A549 (cell line): ENCODE results near the gene PSMD5. TPM values are rescaled to one million over a fixed set of nuclear protein-coding genes. Genes with fewer than 3 reads are reported as not detected.

Experiments
- ATAC-seq, 2 experiments: fragments of 200-7000 bp in 1 of 2; fragments of >200 bp in 1 of 2; cut with Nextera tagmentation in 1 of 2; cut with Tn5 transposase in 1 of 2; 3 replicates each; pipeline versions ENCODE4 v1.8.0 to v1.9.1; 2018 to 2020; ENCODE audit warnings: mild to moderate bottlenecking in 1 of 2, moderate library complexity in 1 of 2
- CTCF ChIA-PET: fragments of 300-600 bp; sonication (Branson Sonifier 250); formaldehyde crosslinking; extraction: SDS; loops from one replicate; lab custom pipeline; 2021; ENCODE audit warnings: antibody characterized with exemption, inconsistent platforms; lab: Yijun Ruan, JAX
- POLR2A ChIA-PET: fragments of 350-600 bp; formaldehyde crosslinking; extraction: SDS; loops from one replicate; lab custom pipeline; 2021; ENCODE audit warnings: antibody characterized with exemption, inconsistent platforms; lab: Yijun Ruan, JAX
- DNase-seq, 2 experiments: peaks; one replicate each; pipeline versions ENCODE4 v3.0.0 to v3.0.0-alpha.2; 2011 to 2016; ENCODE audit warnings: low read depth in 1 of 2, low spot score in 1 of 2
- FAIRE-seq: peaks from 2 replicates; lab custom pipeline; 2011; peaks lifted over from hg19 to GRCh38; lab: Jason Lieb, UNC
- H3K27ac ChIP-seq, 2 experiments: fragments of >200 bp; sonication (Bioruptor Twin); formaldehyde crosslinking; 3 replicates each; pipeline ENCODE4 v1.5.1; 2016 to 2017
- H3K4me1 ChIP-seq: fragments of >200 bp; sonication (Bioruptor Twin); formaldehyde crosslinking; 3 replicates; pipeline ENCODE4 v1.6.1; 2016
- H3K4me2 ChIP-seq: fragments of >200 bp; sonication (Bioruptor Twin); formaldehyde crosslinking; 3 replicates; pipeline ENCODE4 v1.6.1; 2016
- H3K4me3 ChIP-seq: fragments of >200 bp; sonication (Bioruptor Twin); formaldehyde crosslinking; 3 replicates; pipeline ENCODE4 v1.5.1; 2016
- H3K9me3 ChIP-seq: fragments of >200 bp; sonication (Bioruptor Twin); formaldehyde crosslinking; 3 replicates; pipeline ENCODE4 v1.6.1; 2016
- BHLHE40 ChIP-seq: IDR thresholded peaks from 2 replicates; pipeline ENCODE4 v1.6.1; 2012; ENCODE audit warnings: low read depth, low read length, inconsistent platforms
- CBX2 ChIP-seq: fragments of 200-600 bp; sonication (generic); IDR thresholded peaks from 2 replicates; pipeline ENCODE4 v1.6.1; 2016; ENCODE audit warnings: low read depth, mild to moderate bottlenecking, borderline replicate concordance
- CBX8 ChIP-seq: fragments of 200-600 bp; sonication (generic); IDR thresholded peaks from 2 replicates; pipeline ENCODE4 v1.6.1; 2016
- CHD2 ChIP-seq: fragments of 150-350 bp; IDR thresholded peaks from 2 replicates; pipeline ENCODE4 v1.6.1; 2014; ENCODE audit warnings: low read length; ENCODE audit not compliant: partially characterized antibody
- CHD4 ChIP-seq: fragments of 200-600 bp; sonication (generic); IDR thresholded peaks from 2 replicates; pipeline ENCODE4 v1.6.1; 2016; ENCODE audit warnings: antibody characterized with exemption, mild to moderate bottlenecking, borderline replicate concordance
- CTCF ChIP-seq: fragments of >200 bp; sonication (Bioruptor Twin); formaldehyde crosslinking; IDR thresholded peaks from 3 replicates; pipeline ENCODE4 v1.5.1; 2016
- EHF ChIP-seq: fragments of 250-450 bp; sonication (Bioruptor Pico); IDR thresholded peaks from 2 replicates; pipeline ENCODE4 v1.5.0; 2020; ENCODE audit warnings: mild to moderate bottlenecking
- FOSL2 ChIP-seq, 2 experiments: fragments of 450-650 bp in 1 of 2; fragments of >200 bp in 1 of 2; sonication (Bioruptor Twin) in 1 of 2; formaldehyde crosslinking; IDR thresholded peaks; 2 replicates each; pipeline versions ENCODE4 v1.5.0 to v1.6.1; 2016 to 2020; ENCODE audit warnings: mild to moderate bottlenecking in 1 of 2, moderate library complexity in 1 of 2
- FOXS1 ChIP-seq: fragments of 250-450 bp; sonication (Bioruptor Pico); IDR thresholded peaks from 2 replicates; pipeline ENCODE4 v1.5.0; 2020; ENCODE audit warnings: mild to moderate bottlenecking, moderate library complexity
- GATA3 ChIP-seq: IDR thresholded peaks from 2 replicates; pipeline ENCODE4 v1.6.1; 2012; ENCODE audit warnings: borderline replicate concordance
- HEYL ChIP-seq: fragments of 250-450 bp; sonication (Bioruptor Pico); IDR thresholded peaks from 2 replicates; pipeline ENCODE4 v1.8.0; 2021; ENCODE audit warnings: mild to moderate bottlenecking, moderate library complexity
- HOXA7 ChIP-seq: fragments of 250-450 bp; sonication (Bioruptor Pico); IDR thresholded peaks from 2 replicates; pipeline ENCODE4 v1.5.0; 2020; ENCODE audit warnings: mild to moderate bottlenecking, moderate library complexity
- HOXB13 ChIP-seq: fragments of 250-450 bp; sonication (Bioruptor Pico); IDR thresholded peaks from 2 replicates; pipeline ENCODE4 v1.5.0; 2020; ENCODE audit warnings: low read depth, mild to moderate bottlenecking, moderate library complexity
- JUN ChIP-seq, 2 experiments: fragments of >200 bp; sonication (Bioruptor Twin); formaldehyde crosslinking; IDR thresholded peaks; 2 replicates in 1 of 2; 3 replicates in 1 of 2; pipeline ENCODE4 v1.6.1; 2016 to 2017
- JUNB ChIP-seq: fragments of >200 bp; sonication (Bioruptor Twin); formaldehyde crosslinking; IDR thresholded peaks from 2 replicates; pipeline ENCODE4 v1.6.1; 2016
- KDM1A ChIP-seq: fragments of 200-600 bp; sonication (generic); IDR thresholded peaks from 2 replicates; pipeline ENCODE4 v1.6.1; 2016; ENCODE audit warnings: low read depth, mild to moderate bottlenecking
- MAFK ChIP-seq: fragments of 450-650 bp; IDR thresholded peaks from 2 replicates; pipeline ENCODE4 v1.6.1; 2014; ENCODE audit not compliant: partially characterized antibody
- MAZ ChIP-seq: fragments of 150-350 bp; IDR thresholded peaks from 2 replicates; pipeline ENCODE4 v1.6.1; 2014; ENCODE audit warnings: antibody characterized with exemption, low read depth, low read length, borderline replicate concordance
- MYC ChIP-seq: IDR thresholded peaks from 2 replicates; pipeline ENCODE4 v1.6.1; 2012; ENCODE audit warnings: mild to moderate bottlenecking, inconsistent platforms, low read length, improper control_type of control experiment, borderline replicate concordance
- NFE2L2 ChIP-seq: fragments of 150-350 bp; conservative IDR thresholded peaks from 2 replicates; pipeline ENCODE4 v1.6.1; 2014; ENCODE audit warnings: low read length
- NR3C1 ChIP-seq: fragments of >200 bp; sonication (Bioruptor Twin); formaldehyde crosslinking; IDR thresholded peaks from 3 replicates; pipeline ENCODE4 v1.6.1; 2017
- PHF8 ChIP-seq: fragments of 200-600 bp; sonication (generic); IDR thresholded peaks from 2 replicates; pipeline ENCODE4 v1.6.1; 2016; ENCODE audit warnings: low read depth, mild to moderate bottlenecking, antibody characterized with exemption, moderate library complexity, borderline replicate concordance
- POLR2AphosphoS2 ChIP-seq: conservative IDR thresholded peaks from 2 replicates; pipeline ENCODE4 v1.6.1; 2012; ENCODE audit warnings: low read length, improper control_type of control experiment, inconsistent platforms
- RAD21 ChIP-seq, 2 experiments: fragments of >200 bp in 1 of 2; sonication (Bioruptor Twin) in 1 of 2; formaldehyde crosslinking in 1 of 2; IDR thresholded peaks in 1 of 2; conservative IDR thresholded peaks in 1 of 2; 2 replicates in 1 of 2; 3 replicates in 1 of 2; pipeline ENCODE4 v1.6.1; 2012 to 2018; ENCODE audit warnings: inconsistent platforms in 1 of 2
- RCOR1 ChIP-seq: fragments of 150-350 bp; IDR thresholded peaks from 2 replicates; pipeline ENCODE4 v1.6.1; 2014; ENCODE audit warnings: antibody characterized with exemption, low read length, low read depth
- RNF2 ChIP-seq: fragments of 200-600 bp; sonication (generic); IDR thresholded peaks from 2 replicates; pipeline ENCODE4 v1.6.1; 2016; ENCODE audit warnings: low read depth, mild to moderate bottlenecking, antibody characterized with exemption, moderate library complexity, borderline replicate concordance
- SMC3 ChIP-seq: fragments of >200 bp; sonication (Bioruptor Twin); formaldehyde crosslinking; IDR thresholded peaks from 3 replicates; pipeline ENCODE4 v1.6.1; 2018; ENCODE audit warnings: inconsistent platforms
- TFCP2L1 ChIP-seq: fragments of 250-450 bp; sonication (Bioruptor Pico); IDR thresholded peaks from 2 replicates; pipeline ENCODE4 v1.5.0; 2021; ENCODE audit warnings: mild to moderate bottlenecking
- TP53 ChIP-seq: fragments of 250-450 bp; sonication (Bioruptor Pico); IDR thresholded peaks from 2 replicates; pipeline ENCODE4 v1.5.0; 2021; ENCODE audit warnings: mild to moderate bottlenecking, moderate library complexity
- ZC3H11A ChIP-seq: fragments of 450-650 bp; IDR thresholded peaks from 2 replicates; pipeline ENCODE4 v1.6.1; 2014; ENCODE audit warnings: antibody characterized with exemption, mild to moderate bottlenecking
- ZFP36 ChIP-seq: fragments of 450-650 bp; IDR thresholded peaks from 2 replicates; pipeline ENCODE4 v1.6.1; 2014; ENCODE audit warnings: borderline replicate concordance; ENCODE audit not compliant: partially characterized antibody
- ZNF302 ChIP-seq: fragments of 250-450 bp; sonication (Bioruptor Pico); IDR thresholded peaks from 2 replicates; pipeline ENCODE4 v1.9.0; 2021; ENCODE audit warnings: inconsistent platforms, mild to moderate bottlenecking, moderate library complexity
- ZSCAN20 ChIP-seq: fragments of 250-450 bp; sonication (Bioruptor Pico); IDR thresholded peaks from 2 replicates; pipeline ENCODE4 v1.8.0; 2022; ENCODE audit warnings: mild to moderate bottlenecking, moderate library complexity
- whole genome bisulfite sequencing: methylation state at CpG from one replicate; pipeline ENCODE4 v1.1.6; 2017; ENCODE audit errors: missing lambda C conversion rate; 5-methylcytosine and 5-hydroxymethylcytosine counted together
- polyA plus RNA-seq, 4 experiments: library from polyadenylated mRNA; depleted of rRNA in 3 of 4; stranded (reverse); fragments of >200 nt; fragmentation: RNase III in 1 of 4; extraction: RNeasy Plus Mini Kit Qiagen cat#74134 plus additional on column Dnase treatment in 1 of 4; gene quantifications; 2 replicates in 3 of 4; 3 replicates in 1 of 4; pipeline ENCODE4 v1.2.3, GENCODE V29; 2011 to 2017
- TF ChIP-seq, protein P1 (sequence below): IDR thresholded peaks from 2 replicates; pipeline ENCODE4 v1.6.1; 2012; ENCODE audit warnings: low read depth, borderline replicate concordance
- TF ChIP-seq, protein P2 (sequence below): IDR thresholded peaks from 2 replicates; pipeline ENCODE4 v1.6.1; 2012
- TF ChIP-seq, protein P3 (sequence below): fragments of >200 bp; sonication (Bioruptor Twin); formaldehyde crosslinking; IDR thresholded peaks from 2 replicates; pipeline ENCODE4 v1.6.1; 2016
- TF ChIP-seq, protein P4 (sequence below): IDR thresholded peaks from 2 replicates; pipeline ENCODE4 v1.6.1; 2012

PSMD5 gene
- polyA plus RNA-seq, 2 of the 4 experiments (the other 2 are of a cell fraction), result 34.6 to 63.7 TPM

DNA sequence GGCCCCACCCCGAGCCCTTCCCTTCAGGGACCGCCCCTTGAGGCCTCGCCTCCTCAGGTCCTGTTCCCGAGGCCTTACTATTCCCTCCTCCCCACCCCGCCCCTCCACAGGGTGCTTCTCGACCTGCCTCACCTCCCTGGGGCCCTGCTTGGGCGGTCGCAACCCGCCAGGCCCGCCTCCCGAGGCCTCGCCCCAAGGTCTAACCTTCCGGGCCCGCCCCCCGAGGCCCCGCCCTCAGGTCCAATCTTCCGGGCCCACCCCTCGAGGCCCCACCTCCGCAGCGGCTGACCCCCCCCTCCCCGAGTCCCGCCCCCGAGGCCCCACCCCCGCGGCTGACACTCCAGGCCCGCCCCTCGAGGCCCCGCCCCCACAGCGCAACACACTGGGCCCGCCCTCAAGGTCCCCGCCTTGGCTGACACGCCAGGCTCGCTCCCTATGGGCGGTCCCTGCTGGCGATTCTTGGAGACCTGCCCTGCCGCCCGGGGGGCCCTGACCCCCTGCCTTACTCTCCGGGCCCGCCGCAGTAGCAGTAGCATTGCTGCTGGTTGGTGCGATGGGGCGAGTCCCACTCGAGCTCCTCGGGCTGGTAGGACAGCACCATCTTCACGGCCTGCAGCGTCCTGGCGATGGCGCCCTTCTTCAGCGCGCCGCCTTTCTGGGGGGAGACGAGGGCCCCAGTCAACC is 26.1 kb upstream of the PSMD5 start (continued):
- TF ChIP-seq RAD21 (conservative IDR thresholded peaks at IDR 0.05 in 1 of 2, IDR thresholded peaks at IDR 0.05 in 1 of 2) (peak; percentile 43 to 47; a peak in 3 of 5 replicates), MAFK (no peak), JUN (IDR thresholded peaks at IDR 0.05) (peak in 1 of 2 experiments; percentile 52; a peak in 1 of 5 replicates)
- TF ChIP-seq, protein P1, sequence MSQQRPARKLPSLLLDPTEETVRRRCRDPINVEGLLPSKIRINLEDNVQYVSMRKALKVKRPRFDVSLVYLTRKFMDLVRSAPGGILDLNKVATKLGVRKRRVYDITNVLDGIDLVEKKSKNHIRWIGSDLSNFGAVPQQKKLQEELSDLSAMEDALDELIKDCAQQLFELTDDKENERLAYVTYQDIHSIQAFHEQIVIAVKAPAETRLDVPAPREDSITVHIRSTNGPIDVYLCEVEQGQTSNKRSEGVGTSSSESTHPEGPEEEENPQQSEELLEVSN, result peak; percentile 65; the same call in 1 of the 2 replicates

DNA sequence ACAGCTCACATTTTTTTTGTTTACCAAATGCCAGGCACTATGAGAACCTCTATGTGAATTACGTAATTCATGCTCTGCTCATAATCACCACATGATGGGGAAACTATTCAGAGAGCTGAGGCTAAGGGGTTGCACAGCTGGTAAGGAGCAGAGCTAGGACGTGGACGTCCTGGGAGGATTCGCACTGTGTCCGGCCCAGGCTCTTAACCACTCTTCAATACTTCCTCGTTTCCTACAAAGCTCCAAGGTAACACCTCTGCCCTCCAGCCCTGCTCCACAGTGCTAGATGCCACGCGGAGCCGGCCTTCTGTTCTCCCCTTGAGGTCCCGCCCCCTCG is 25.6 kb upstream of the PSMD5 start:
- Histone ChIP-seq H3K4me2 (peak overlapping the region; percentile 92), H3K4me3 (peak overlapping the region; percentile 39), H3K27ac (peak overlapping the region; percentile 78 to 82), H3K4me1 (peaks cover 23% of the 10 kb centered on the region), H3K9me3 (no peaks in the 10 kb centered on the region)
- CTCF ChIA-PET, result interaction anchor here (0.9 to 3.6 kb wide), 9 partner anchors 11 to 192 kb away, joined by 3 to 18 read pairs (median 10); no protein-coding TSS in a partner anchor
- WGBS, result 17% methylated on average over 9 of the region's 11 CpGs
- POLR2A ChIA-PET, result interaction anchor here (0.7 to 2.4 kb wide), 4 partner anchors 12 to 75 kb away, joined by 3 to 17 read pairs (median 4); partner anchors contain the start of gene FBXW2
- ATAC-seq (peak in 1 of 2 experiments; percentile 51; a peak in 1 of 6 replicates), FAIRE-seq (no peak), DNase-seq (no peak)
- TF ChIP-seq CHD4, result no peak
- TF ChIP-seq CHD2, result no peak
- TF ChIP-seq BHLHE40, result no peak
- no peak for TF ChIP-seq ZC3H11A
- TF ChIP-seq CTCF, result no peak
- TF ChIP-seq HOXB13 (CRISPR knock-in tag), result no peak
- no peak for TF ChIP-seq ZFP36
- TF ChIP-seq MAZ, result no peak
- no peak for TF ChIP-seq JUNB
- no peak for TF ChIP-seq KDM1A
- no peak for TF ChIP-seq RCOR1
- no peak for TF ChIP-seq HEYL
- TF ChIP-seq TP53 (CRISPR knock-in tag), result no peak
- TF ChIP-seq RAD21 (conservative IDR thresholded peaks at IDR 0.05 in 1 of 2, IDR thresholded peaks at IDR 0.05 in 1 of 2), result no peak
- TF ChIP-seq, protein P2, sequence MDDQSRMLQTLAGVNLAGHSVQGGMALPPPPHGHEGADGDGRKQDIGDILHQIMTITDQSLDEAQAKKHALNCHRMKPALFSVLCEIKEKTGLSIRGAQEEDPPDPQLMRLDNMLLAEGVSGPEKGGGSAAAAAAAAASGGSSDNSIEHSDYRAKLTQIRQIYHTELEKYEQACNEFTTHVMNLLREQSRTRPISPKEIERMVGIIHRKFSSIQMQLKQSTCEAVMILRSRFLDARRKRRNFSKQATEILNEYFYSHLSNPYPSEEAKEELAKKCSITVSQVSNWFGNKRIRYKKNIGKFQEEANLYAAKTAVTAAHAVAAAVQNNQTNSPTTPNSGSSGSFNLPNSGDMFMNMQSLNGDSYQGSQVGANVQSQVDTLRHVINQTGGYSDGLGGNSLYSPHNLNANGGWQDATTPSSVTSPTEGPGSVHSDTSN, result no peak
- TF ChIP-seq POLR2AphosphoS2, result no peak
- no peak for TF ChIP-seq CBX2
- no peak; the same call in 1 of the 2 replicates for TF ChIP-seq MYC
- no peak for TF ChIP-seq MAFK
- TF ChIP-seq NFE2L2, result no peak
- TF ChIP-seq FOXS1 (CRISPR knock-in tag), result 0 out of 2 replicates have a peak, but pooled peaks have one; percentile 16
- no peak for TF ChIP-seq SMC3
- no peak for TF ChIP-seq FOSL2 (IDR thresholded peaks at IDR 0.05)
- TF ChIP-seq FOSL2 (CRISPR knock-in tag; IDR thresholded peaks at IDR 0.05), result no peak
- no peak for TF ChIP-seq ZNF302 (CRISPR knock-in tag)
- TF ChIP-seq, protein P3, sequence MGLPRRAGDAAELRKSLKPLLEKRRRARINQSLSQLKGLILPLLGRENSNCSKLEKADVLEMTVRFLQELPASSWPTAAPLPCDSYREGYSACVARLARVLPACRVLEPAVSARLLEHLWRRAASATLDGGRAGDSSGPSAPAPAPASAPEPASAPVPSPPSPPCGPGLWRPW, result no peak
- TF ChIP-seq TFCP2L1 (CRISPR knock-in tag), result no peak
- TF ChIP-seq CBX8, result no peak
- TF ChIP-seq RNF2, result no peak
- no peak for TF ChIP-seq HOXA7
- TF ChIP-seq GATA3, result no peak
- TF ChIP-seq, protein P4, sequence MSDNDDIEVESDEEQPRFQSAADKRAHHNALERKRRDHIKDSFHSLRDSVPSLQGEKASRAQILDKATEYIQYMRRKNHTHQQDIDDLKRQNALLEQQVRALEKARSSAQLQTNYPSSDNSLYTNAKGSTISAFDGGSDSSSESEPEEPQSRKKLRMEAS, result peak; percentile 85
- no peak for TF ChIP-seq NR3C1
- no peak for TF ChIP-seq PHF8
- no peak for TF ChIP-seq ZSCAN20
- TF ChIP-seq EHF, result no peak
